Dermis microvascular lymphatic vessel endothelial cell (primary cell): ENCODE measurements around the gene TMEM95. TPM values are rescaled to one million over a fixed set of nuclear protein-coding genes. Genes with fewer than 3 reads are reported as not detected.
"Not testable (repeated sequence)": the region's sequence is repeated elsewhere in the genome, so short reads cannot be mapped to it uniquely, and the experiment has no call there.

ENCODE experiments used
- DNase-seq, 2 donors: peaks; one replicate each; pipeline versions ENCODE4 v3.0.0 to v3.0.0-alpha.2; 2010; ENCODE audit warnings: low read depth in 2 of 2
- total RNA-seq: library from RNA; depleted of rRNA; stranded (reverse); fragments of >200 nt; gene quantifications from 2 replicates; pipeline ENCODE4 v1.2.1, GENCODE V29; 2014

The TMEM95 gene
- total RNA-seq, 1 donor from 2014 or later = not detected

GRCh38 chr17:7323731-7324437, 31.1 kb upstream of the TMEM95 start:
- DNase-seq = peak in 1 of 2 donors; percentile 41

GRCh38 chr17:7324438-7324779, 30.5 kb upstream of the TMEM95 start:
- DNase-seq = no peak

GRCh38 chr17:7325031-7325528, 29.9 kb upstream of the TMEM95 start:
- no peak for DNase-seq

GRCh38 chr17:7326186-7326585, 28.8 kb upstream of the TMEM95 start:
- no peak for DNase-seq

- no peak for DNase-seq
Measured at GRCh38 chr17:7327056-7327455, 27.9 kb upstream of the TMEM95 start.

GRCh38 chr17:7327501-7327900, 27.5 kb upstream of the TMEM95 start:
- DNase-seq = no peak

GRCh38 chr17:7328009-7328408, 26.9 kb upstream of the TMEM95 start:
- DNase-seq = no peak

GRCh38 chr17:7328840-7329373, 26.0 kb upstream of the TMEM95 start, which contains the start of gene NEURL4:
Gene NEURL4, minus strand, starts transcription at chr17:7329335. Its CDS starts 23 bp downstream, at chr17:7329312.
- DNase-seq = no peak

GRCh38 chr17:7329374-7329996, 25.5 kb upstream of the TMEM95 start:
- peak; percentile 98 to 99 for DNase-seq

GRCh38 chr17:7329997-7330637, 24.8 kb upstream of the TMEM95 start:
- DNase-seq = peak in 1 of 2 donors; percentile 82

GRCh38 chr17:7330638-7331015, 24.3 kb upstream of the TMEM95 start:
- DNase-seq = no peak

GRCh38 chr17:7332111-7332510, 22.8 kb upstream of the TMEM95 start:
- no peak for DNase-seq

GRCh38 chr17:7332600-7333069, 22.3 kb upstream of the TMEM95 start:
- not testable (repeated sequence) for DNase-seq

- DNase-seq = no peak
Measured at GRCh38 chr17:7334938-7335538, 19.9 kb upstream of the TMEM95 start.

GRCh38 chr17:7335765-7336164, 19.2 kb upstream of the TMEM95 start:
- not testable (repeated sequence) for DNase-seq

- no peak for DNase-seq
Measured at GRCh38 chr17:7336240-7337175, 18.4 kb upstream of the TMEM95 start, which contains the start of gene ACAP1. Gene ACAP1, plus strand, starts transcription at chr17:7336529. Its CDS starts 206 bp downstream, at chr17:7336735.

- not testable (repeated sequence) for DNase-seq
Measured at GRCh38 chr17:7337600-7337999, 17.4 kb upstream of the TMEM95 start.

GRCh38 chr17:7340179-7340578, 14.8 kb upstream of the TMEM95 start:
- no peak for DNase-seq

GRCh38 chr17:7341842-7342241, 13.1 kb upstream of the TMEM95 start:
- no peak for DNase-seq

- no peak for DNase-seq
Measured at GRCh38 chr17:7343250-7343649, 11.7 kb upstream of the TMEM95 start.
